VCaP (cell line): ENCODE measurements around the gene VRK3.

Source experiments
- H3K27ac ChIP-seq: fragments of 450-650 bp; 2 replicates; pipeline ENCODE4 v1.5.1; 2017
- TF ChIP-seq, protein P1 (sequence below): fragments of 450-650 bp; conservative IDR thresholded peaks from 2 replicates; pipeline ENCODE4 v1.5.1; 2017; ENCODE audit warnings: mild to moderate bottlenecking, moderate library complexity

The VRK3 gene

DNA sequence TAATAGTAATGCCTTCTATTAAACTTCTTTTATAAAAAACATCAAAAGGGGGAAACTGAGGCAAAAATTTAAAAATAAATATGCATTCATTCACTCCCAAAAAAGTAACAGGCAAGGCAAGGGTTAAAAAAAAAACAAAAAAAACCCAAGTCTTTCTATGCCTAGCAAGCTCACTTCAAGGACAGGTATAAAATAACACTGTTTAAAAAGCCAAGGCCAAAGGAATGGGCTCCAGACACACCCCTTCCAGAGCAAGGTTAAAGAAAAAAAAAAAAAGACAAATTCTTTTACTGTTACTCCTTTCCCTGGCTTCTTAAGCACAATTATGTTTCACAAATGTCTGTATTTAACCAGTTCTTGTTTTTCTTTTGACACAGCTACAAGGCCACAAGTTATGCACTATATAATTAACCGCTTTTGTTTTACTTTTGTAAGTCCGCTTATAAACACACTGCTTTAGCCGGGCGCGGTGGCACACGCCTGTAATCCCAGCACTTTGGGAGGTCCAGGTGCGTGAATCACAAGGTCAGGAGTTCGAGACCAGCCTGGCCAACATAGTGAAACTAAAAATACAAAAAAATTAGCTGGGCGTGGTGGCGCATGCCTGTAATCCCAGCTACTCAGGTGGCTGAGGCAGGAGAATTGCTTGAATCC is 67.8 kb downstream of the VRK3 start:
- TF ChIP-seq, protein P1, sequence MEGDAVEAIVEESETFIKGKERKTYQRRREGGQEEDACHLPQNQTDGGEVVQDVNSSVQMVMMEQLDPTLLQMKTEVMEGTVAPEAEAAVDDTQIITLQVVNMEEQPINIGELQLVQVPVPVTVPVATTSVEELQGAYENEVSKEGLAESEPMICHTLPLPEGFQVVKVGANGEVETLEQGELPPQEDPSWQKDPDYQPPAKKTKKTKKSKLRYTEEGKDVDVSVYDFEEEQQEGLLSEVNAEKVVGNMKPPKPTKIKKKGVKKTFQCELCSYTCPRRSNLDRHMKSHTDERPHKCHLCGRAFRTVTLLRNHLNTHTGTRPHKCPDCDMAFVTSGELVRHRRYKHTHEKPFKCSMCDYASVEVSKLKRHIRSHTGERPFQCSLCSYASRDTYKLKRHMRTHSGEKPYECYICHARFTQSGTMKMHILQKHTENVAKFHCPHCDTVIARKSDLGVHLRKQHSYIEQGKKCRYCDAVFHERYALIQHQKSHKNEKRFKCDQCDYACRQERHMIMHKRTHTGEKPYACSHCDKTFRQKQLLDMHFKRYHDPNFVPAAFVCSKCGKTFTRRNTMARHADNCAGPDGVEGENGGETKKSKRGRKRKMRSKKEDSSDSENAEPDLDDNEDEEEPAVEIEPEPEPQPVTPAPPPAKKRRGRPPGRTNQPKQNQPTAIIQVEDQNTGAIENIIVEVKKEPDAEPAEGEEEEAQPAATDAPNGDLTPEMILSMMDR = no peak
- H3K27ac ChIP-seq = no peak overlapping the region

DNA sequence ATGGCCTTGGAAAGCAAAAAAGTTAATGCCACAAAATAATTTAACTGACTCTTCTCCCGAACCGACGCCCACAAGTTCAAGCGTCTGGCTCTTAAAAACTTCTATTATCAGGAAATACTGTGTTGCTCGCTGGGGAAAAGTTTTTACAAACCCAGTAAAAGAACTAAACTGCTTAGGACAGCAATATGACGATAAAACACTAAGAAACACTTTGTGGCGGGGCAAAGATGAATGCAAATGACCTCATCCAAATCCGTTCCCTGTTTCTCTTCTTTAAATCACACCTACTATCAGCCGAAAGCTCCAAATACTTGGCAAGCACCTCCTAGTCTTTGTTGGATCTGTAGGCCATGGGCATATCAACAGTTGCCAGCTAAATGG is 69.1 kb downstream of the VRK3 start:
- no peak overlapping the region for H3K27ac ChIP-seq
- TF ChIP-seq, protein P1 = no peak

DNA sequence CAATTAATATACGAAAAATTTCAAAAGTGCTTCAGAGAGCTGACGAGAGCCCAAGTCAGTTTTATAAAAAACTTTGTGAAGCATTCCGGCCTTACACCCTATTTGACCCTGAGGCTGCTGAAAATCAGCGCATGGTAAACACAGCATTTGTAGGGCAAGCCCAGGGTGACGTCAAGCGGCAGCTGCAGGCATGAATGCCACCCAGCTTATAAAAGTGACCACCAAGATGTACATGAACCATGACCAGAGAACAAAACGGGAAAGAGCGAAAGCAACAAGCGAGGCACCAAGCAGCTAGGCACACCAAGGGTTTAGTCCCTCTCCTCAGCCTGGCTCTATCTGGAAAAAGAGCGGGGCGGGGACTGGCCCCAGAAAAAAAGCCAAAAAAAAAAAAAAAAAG is 70.2 kb downstream of the VRK3 start:
- TF ChIP-seq, protein P1 = no peak
- H3K27ac ChIP-seq = no peak overlapping the region

DNA sequence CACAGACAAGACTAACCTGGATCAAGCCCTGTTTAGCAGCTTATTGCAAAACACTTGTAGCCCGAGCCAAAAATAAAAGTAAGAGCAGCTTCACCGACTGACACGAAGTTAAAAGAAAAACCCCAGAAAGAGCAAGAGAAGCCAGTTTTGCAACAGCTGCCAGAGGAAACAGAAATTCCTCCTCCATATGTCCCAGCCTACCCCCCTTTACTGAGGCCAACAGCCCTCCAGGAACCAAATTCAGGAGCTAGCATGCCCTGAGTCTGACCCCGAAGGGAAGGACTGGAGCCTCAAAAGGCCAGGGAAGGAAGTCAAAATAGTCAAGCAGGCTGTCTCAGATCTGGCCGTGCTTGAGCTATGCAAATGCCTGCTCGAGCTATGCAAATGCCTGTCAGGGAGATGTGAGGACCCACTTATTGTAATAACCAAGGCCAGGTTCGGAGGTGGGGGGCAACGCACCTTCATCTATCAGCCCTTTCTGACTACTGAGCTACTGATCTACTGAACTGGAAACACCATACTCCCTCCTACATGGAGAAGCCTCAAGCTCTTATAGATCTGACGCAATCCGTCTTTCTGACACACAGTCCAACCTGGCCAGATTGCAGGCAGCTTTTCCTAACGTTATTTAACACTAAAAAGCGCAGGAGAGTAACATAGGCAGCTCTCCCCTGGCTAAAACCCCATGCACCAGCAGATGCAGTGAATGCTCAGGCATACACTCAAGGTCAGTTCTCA is 70.9 kb downstream of the VRK3 start:
- TF ChIP-seq, protein P1 = no peak
- no peak overlapping the region for H3K27ac ChIP-seq

DNA sequence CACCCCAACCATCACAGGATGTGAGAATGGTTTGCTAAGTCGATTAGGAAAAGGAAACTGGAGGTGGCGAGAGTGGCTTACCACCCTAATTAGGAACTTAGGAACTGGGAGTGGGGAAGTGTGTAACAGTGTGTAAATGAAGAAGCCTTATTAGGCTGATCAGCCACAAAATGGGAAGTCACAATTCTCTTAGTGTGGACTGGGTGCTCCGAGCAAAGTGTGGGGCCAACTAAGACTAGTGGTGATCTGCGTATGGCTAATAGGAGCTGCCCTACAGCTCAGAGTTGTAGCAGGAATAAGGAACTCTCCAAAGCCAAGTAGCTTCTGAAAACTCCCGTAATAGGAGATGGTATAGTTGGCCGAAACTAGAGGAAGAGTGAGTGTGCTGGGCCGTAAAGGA is 71.8 kb downstream of the VRK3 start:
- TF ChIP-seq, protein P1 = no peak
- H3K27ac ChIP-seq = no peak overlapping the region

DNA sequence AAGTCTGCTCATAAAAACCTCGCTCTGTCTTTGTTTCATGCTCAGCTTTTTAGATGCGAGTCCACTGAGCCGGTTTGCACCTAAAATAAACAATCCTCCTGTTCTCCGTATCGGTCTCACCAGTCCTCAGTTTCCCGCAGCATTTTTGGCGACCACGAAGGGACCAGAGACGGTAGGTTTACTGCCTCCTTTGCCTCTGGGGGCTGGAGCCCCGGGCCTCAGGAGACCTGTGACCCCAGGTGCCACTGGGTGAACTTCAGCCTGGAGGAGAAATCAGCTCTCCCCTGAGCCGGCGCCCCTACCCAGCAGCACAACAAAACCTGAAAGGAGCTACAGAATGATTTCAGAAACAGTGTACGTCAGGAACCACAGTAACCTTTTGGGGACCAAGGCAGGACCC is 72.3 kb downstream of the VRK3 start:
- TF ChIP-seq, protein P1 = no peak
- H3K27ac ChIP-seq = no peak overlapping the region

DNA sequence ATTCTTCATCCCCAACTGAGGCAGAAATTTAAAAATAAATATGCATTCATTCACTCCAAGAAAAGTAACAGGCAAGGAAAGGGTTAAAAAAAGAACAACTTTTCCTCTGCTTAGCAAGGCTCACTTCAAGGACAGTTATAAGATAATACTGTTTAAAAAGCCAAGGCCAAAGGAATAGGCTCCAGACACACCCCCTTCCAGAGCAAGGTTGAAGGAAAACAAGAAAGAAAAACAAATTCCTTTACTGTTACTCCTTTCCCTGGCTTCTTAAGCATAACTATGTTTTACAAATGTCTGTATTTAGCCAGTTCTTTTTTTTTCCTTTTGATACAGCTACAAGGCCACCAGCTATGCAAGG is 72.7 kb downstream of the VRK3 start:
- H3K27ac ChIP-seq = no peak overlapping the region
- TF ChIP-seq, protein P1 = no peak
